GM23338 (cell line): ENCODE data around the gene CHP2. TPM values are rescaled to one million over a fixed set of nuclear protein-coding genes. Genes with fewer than 3 reads are reported as not detected.

Experiments used
- ATAC-seq: fragments of 200-7000 bp; cut with Tn5 transposase; 3 replicates; pipeline ENCODE4 v1.9.1; 2020
- DNase-seq: peaks from one replicate; pipeline ENCODE4 v3.0.0-alpha.2; 2015; ENCODE audit warnings: low spot score
- H2AFZ ChIP-seq: fragments of 200-600 bp; sonication (generic); 2 replicates; pipeline ENCODE4 v1.8.0; 2016; ENCODE audit warnings: antibody characterized with exemption, mild to moderate bottlenecking, moderate library complexity
- H3F3A ChIP-seq: fragments of 200-600 bp; sonication (generic); replicated peaks from 2 replicates; pipeline ENCODE4 v1.8.0; 2017; ENCODE audit warnings: antibody characterized with exemption, mixed run types, low read depth
- H3K27ac ChIP-seq: fragments of 200-600 bp; sonication (generic); 2 replicates; pipeline ENCODE4 v1.6.1; 2016; ENCODE audit warnings: low read depth
- H3K27me3 ChIP-seq: fragments of 200-600 bp; sonication (generic); 2 replicates; pipeline ENCODE4 v1.8.0; 2016; ENCODE audit warnings: mild to moderate bottlenecking, mixed run types, moderate library complexity; ENCODE audit not compliant: insufficient read depth
- H3K36me3 ChIP-seq: fragments of 200-600 bp; sonication (generic); 2 replicates; pipeline ENCODE4 v1.8.0; 2016; ENCODE audit warnings: mild to moderate bottlenecking; ENCODE audit not compliant: insufficient read depth
- H3K4me1 ChIP-seq: fragments of 200-600 bp; sonication (generic); 2 replicates; pipeline ENCODE4 v1.8.0; 2016; ENCODE audit warnings: mild to moderate bottlenecking, moderate library complexity; ENCODE audit not compliant: insufficient read depth
- H3K4me2 ChIP-seq: fragments of 200-600 bp; sonication (generic); 2 replicates; pipeline ENCODE4 v1.7.1; 2017; ENCODE audit warnings: mixed run types
- H3K4me3 ChIP-seq: fragments of 200-600 bp; sonication (generic); 2 replicates; pipeline ENCODE4 v1.6.1; 2016; ENCODE audit warnings: mixed run types
- H3K79me2 ChIP-seq: fragments of 200-600 bp; sonication (generic); replicated peaks from 2 replicates; pipeline ENCODE4 v1.8.0; 2017; ENCODE audit warnings: mild to moderate bottlenecking; ENCODE audit not compliant: insufficient read depth
- H3K9me2 ChIP-seq: fragments of 200-600 bp; sonication (generic); 2 replicates; pipeline ENCODE4 v1.8.0; 2017; ENCODE audit not compliant: insufficient read depth
- H4K20me1 ChIP-seq: fragments of 200-600 bp; sonication (generic); replicated peaks from 2 replicates; pipeline ENCODE4 v1.8.0; 2017; ENCODE audit warnings: mild to moderate bottlenecking; ENCODE audit not compliant: insufficient read depth
- H3K27ac Mint-ChIP-seq: 2 replicates; pipeline ENCODE4 v1.8.0; 2020; ENCODE audit warnings: inconsistent platforms, mild to moderate bottlenecking, moderate library complexity, mixed read lengths
- H3K27me3 Mint-ChIP-seq: 3 replicates; pipeline ENCODE4 v1.8.0; 2022; ENCODE audit warnings: low read depth, mild to moderate bottlenecking, moderate library complexity, mixed read lengths, inconsistent platforms; ENCODE audit not compliant: insufficient read depth, poor library complexity
- H3K36me3 Mint-ChIP-seq: 3 replicates; pipeline ENCODE4 v1.8.0; 2021; ENCODE audit warnings: low read depth, mild to moderate bottlenecking, inconsistent platforms, moderate library complexity, mixed read lengths
- H3K4me1 Mint-ChIP-seq: 3 replicates; pipeline ENCODE4 v1.8.0; 2020; ENCODE audit warnings: mild to moderate bottlenecking, inconsistent platforms, mixed read lengths
- H3K4me3 Mint-ChIP-seq: 3 replicates; pipeline ENCODE4 v1.8.0; 2021; ENCODE audit warnings: moderate library complexity, mild to moderate bottlenecking, inconsistent platforms, mixed read lengths
- H3K9me3 Mint-ChIP-seq: 3 replicates; pipeline ENCODE4 v1.8.0; 2020; ENCODE audit warnings: moderate library complexity, mild to moderate bottlenecking, inconsistent platforms, mixed read lengths
- CREB1 ChIP-seq: fragments of 250-450 bp; sonication (Bioruptor Pico); IDR thresholded peaks from 2 replicates; pipeline ENCODE4 v1.5.0; 2020; ENCODE audit warnings: low read depth, mild to moderate bottlenecking, moderate library complexity
- EZH2 ChIP-seq: fragments of 200-600 bp; sonication (generic); IDR thresholded peaks from one replicate; pipeline ENCODE4 v1.8.0; 2017; ENCODE audit warnings: antibody characterized with exemption, mild to moderate bottlenecking, low read depth; ENCODE audit not compliant: unreplicated experiment
- EZH2phosphoT487 ChIP-seq: fragments of 200-600 bp; sonication (generic); IDR thresholded peaks from one replicate; pipeline ENCODE4 v1.8.1; 2018; ENCODE audit warnings: antibody characterized with exemption; ENCODE audit not compliant: unreplicated experiment
- JUNB ChIP-seq: IDR thresholded peaks from one replicate; pipeline ENCODE4 v1.6.1; 2016; ENCODE audit warnings: antibody characterized with exemption; ENCODE audit not compliant: unreplicated experiment
- NANOG ChIP-seq: IDR thresholded peaks from 2 replicates; pipeline ENCODE4 v1.6.1; 2016; ENCODE audit warnings: antibody characterized with exemption, borderline replicate concordance
- POLR2AphosphoS5 ChIP-seq: IDR thresholded peaks from 2 replicates; pipeline ENCODE4 v1.6.1; 2016; ENCODE audit warnings: antibody characterized with exemption, low read depth
- REST ChIP-seq: IDR thresholded peaks from one replicate; pipeline ENCODE4 v1.6.1; 2018; ENCODE audit warnings: antibody characterized with exemption; ENCODE audit not compliant: unreplicated experiment
- STAT1 ChIP-seq: IDR thresholded peaks from one replicate; pipeline ENCODE4 v1.6.1; 2016; ENCODE audit warnings: antibody characterized with exemption; ENCODE audit not compliant: unreplicated experiment
- ZNF114 ChIP-seq: fragments of 250-450 bp; sonication (Bioruptor Pico); IDR thresholded peaks from 2 replicates; pipeline ENCODE4 v1.5.0; 2020; ENCODE audit warnings: mild to moderate bottlenecking, moderate library complexity
- ZNF331 ChIP-seq: fragments of 250-450 bp; sonication (Bioruptor Pico); IDR thresholded peaks from 2 replicates; pipeline ENCODE4 v1.5.0; 2020; ENCODE audit warnings: low read depth, mild to moderate bottlenecking, moderate library complexity
- ZNF462 ChIP-seq: fragments of 250-450 bp; sonication (Bioruptor Pico); IDR thresholded peaks from 2 replicates; pipeline ENCODE4 v1.5.0; 2020; ENCODE audit warnings: mild to moderate bottlenecking, moderate library complexity
- polyA plus RNA-seq: library from polyadenylated mRNA; unstranded; fragments of >200 nt; fragmentation: Nextera tagmentation; extraction: Ambion mirVana; gene quantifications from 2 replicates; pipeline ENCODE4 v1.2.1, GENCODE V29; 2016
- total RNA-seq: library from RNA; depleted of rRNA; stranded (reverse); fragments of >200 nt; shearing (Covaris generic); gene quantifications from 2 replicates; pipeline ENCODE4 v1.2.3, GENCODE V29; 2014
- TF ChIP-seq, protein P1 (sequence below): IDR thresholded peaks from 2 replicates; pipeline ENCODE4 v1.6.1; 2016; ENCODE audit warnings: antibody characterized with exemption
- TF ChIP-seq, protein P2 (sequence below), 2 experiments: fragments of 200-600 bp in 1 of 2; sonication (generic) in 1 of 2; conservative IDR thresholded peaks; 2 replicates each; pipeline versions ENCODE4 v1.5.1 to v1.6.1; 2016 to 2017; ENCODE audit warnings: antibody characterized with exemption in 2 of 2, low read depth in 2 of 2, mild to moderate bottlenecking in 2 of 2, moderate library complexity in 1 of 2

Gene CHP2
- total and polyA plus RNA-seq, 2 experiments from 2014 or later: 2.3 to 3.7 TPM

DNA sequence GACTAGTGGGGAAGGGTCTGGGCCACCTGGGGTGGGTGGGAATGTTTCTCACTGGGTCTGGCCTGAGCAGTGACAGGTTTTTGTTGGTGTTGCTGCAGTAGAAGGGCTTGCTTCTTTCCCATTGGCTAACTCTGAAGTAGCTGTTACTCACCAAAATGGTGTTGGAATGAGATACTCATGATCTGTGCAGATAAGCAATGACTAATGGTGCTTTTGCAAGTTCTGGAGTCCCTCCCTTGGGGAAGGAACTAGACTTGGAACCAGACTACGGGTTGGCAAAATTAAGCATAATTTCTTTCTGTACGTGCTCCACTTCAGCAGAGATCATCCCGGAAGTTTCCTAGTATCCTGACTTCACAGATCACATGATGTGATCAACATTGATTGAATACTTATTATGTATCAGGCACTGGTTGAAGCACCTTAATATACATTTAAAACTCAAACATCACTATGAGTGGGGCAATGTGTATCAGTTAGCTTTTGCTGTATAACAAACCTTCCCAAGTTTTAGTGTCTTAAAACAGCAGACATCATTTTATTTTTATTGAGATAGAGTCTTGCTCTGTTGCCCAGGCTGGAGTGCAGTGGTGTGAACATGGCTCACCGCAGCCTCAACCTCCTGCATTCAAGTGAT, 30.1 kb downstream of the CHP2 start:
- Histone ChIP-seq H3K4me1 (peaks cover 33% of the 10 kb centered on the region), H4K20me1 (no peaks in the 10 kb centered on the region), H3K79me2 (no peaks in the 10 kb centered on the region), H3K4me2 (no peak overlapping the region), H3K4me3 (no peak overlapping the region), H3F3A (no peaks in the 10 kb centered on the region), H3K27ac (no peak overlapping the region), H3K9me2 (peaks cover 14% of the 10 kb centered on the region), H3K36me3 (0 out of 2 replicates have a peak, but pooled peaks cover 3% of the 10 kb centered on the region), H2AFZ (no peak overlapping the region), H3K27me3 (peaks cover 9% of the 10 kb centered on the region; the same call in 1 of the 2 replicates)
- DNase-seq (no peak), ATAC-seq (no peak)
- Mint-ChIP-seq H3K9me3 (peaks cover 16% of the 10 kb centered on the region; the same call in 2 of the 3 replicates), H3K27ac (no peak overlapping the region), H3K27me3 (peaks cover 8% of the 10 kb centered on the region), H3K36me3 (peaks cover 14% of the 10 kb centered on the region; the same call in 2 of the 3 replicates), H3K4me1 (peaks cover 30% of the 10 kb centered on the region), H3K4me3 (no peak overlapping the region)
- TF ChIP-seq ZNF114: no peak
- no peak for TF ChIP-seq CREB1
- no peak for TF ChIP-seq POLR2AphosphoS5
- TF ChIP-seq NANOG: no peak
- TF ChIP-seq, protein P1, sequence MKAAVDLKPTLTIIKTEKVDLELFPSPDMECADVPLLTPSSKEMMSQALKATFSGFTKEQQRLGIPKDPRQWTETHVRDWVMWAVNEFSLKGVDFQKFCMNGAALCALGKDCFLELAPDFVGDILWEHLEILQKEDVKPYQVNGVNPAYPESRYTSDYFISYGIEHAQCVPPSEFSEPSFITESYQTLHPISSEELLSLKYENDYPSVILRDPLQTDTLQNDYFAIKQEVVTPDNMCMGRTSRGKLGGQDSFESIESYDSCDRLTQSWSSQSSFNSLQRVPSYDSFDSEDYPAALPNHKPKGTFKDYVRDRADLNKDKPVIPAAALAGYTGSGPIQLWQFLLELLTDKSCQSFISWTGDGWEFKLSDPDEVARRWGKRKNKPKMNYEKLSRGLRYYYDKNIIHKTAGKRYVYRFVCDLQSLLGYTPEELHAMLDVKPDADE: no peak
- TF ChIP-seq EZH2phosphoT487: no peak
- TF ChIP-seq STAT1: no peak
- TF ChIP-seq REST: no peak
- TF ChIP-seq, protein P2, sequence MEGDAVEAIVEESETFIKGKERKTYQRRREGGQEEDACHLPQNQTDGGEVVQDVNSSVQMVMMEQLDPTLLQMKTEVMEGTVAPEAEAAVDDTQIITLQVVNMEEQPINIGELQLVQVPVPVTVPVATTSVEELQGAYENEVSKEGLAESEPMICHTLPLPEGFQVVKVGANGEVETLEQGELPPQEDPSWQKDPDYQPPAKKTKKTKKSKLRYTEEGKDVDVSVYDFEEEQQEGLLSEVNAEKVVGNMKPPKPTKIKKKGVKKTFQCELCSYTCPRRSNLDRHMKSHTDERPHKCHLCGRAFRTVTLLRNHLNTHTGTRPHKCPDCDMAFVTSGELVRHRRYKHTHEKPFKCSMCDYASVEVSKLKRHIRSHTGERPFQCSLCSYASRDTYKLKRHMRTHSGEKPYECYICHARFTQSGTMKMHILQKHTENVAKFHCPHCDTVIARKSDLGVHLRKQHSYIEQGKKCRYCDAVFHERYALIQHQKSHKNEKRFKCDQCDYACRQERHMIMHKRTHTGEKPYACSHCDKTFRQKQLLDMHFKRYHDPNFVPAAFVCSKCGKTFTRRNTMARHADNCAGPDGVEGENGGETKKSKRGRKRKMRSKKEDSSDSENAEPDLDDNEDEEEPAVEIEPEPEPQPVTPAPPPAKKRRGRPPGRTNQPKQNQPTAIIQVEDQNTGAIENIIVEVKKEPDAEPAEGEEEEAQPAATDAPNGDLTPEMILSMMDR (conservative IDR thresholded peaks at IDR 0.05; ENCODE audit: low read depth in 2 of 2): no peak
- TF ChIP-seq ZNF462 (CRISPR knock-in tag): no peak
- no peak for TF ChIP-seq EZH2
- no peak for TF ChIP-seq ZNF331 (CRISPR knock-in tag)
- no peak for TF ChIP-seq JUNB
